Astrocyte (in vitro differentiated cells and primary cell): ENCODE results near the gene HOXA2. TPM values are rescaled to one million over a fixed set of nuclear protein-coding genes. Genes with fewer than 3 reads are reported as not detected.

Experiments
- DNase-seq: peaks from one replicate; pipeline ENCODE4 v3.0.0-alpha.2; 2010; ENCODE audit warnings: low read depth
- FAIRE-seq: peaks from 2 replicates; lab custom pipeline; 2011; peaks lifted over from hg19 to GRCh38; lab: Jason Lieb, UNC
- H2AFZ ChIP-seq: 2 replicates; pipeline ENCODE4 v1.6.0; 2012; ENCODE audit warnings: low read depth, low read length, inconsistent platforms
- H3K27ac ChIP-seq: 2 replicates; pipeline ENCODE4 v1.5.1; 2011; ENCODE audit warnings: low read depth, low read length, inconsistent platforms
- H3K27me3 ChIP-seq: 2 replicates; pipeline ENCODE4 v1.6.0; 2011; ENCODE audit warnings: low read length, inconsistent platforms; ENCODE audit not compliant: insufficient read depth
- H3K36me3 ChIP-seq: 2 replicates; pipeline ENCODE4 v1.5.1; 2011; ENCODE audit warnings: low read length, inconsistent platforms; ENCODE audit not compliant: insufficient read depth
- H3K4me1 ChIP-seq: 2 replicates; pipeline ENCODE4 v1.5.1; 2011; ENCODE audit warnings: low read length, inconsistent platforms; ENCODE audit not compliant: insufficient read depth
- H3K4me2 ChIP-seq: 2 replicates; pipeline ENCODE4 v1.6.0; 2012; ENCODE audit warnings: low read length, inconsistent platforms
- H3K4me3 ChIP-seq: 2 replicates; pipeline ENCODE4 v1.5.1; 2011; ENCODE audit warnings: low read depth, mild to moderate bottlenecking, low read length, inconsistent platforms; ENCODE audit not compliant: insufficient read depth
- H3K79me2 ChIP-seq: 2 replicates; pipeline ENCODE4 v1.6.0; 2012; ENCODE audit warnings: mild to moderate bottlenecking, low read length, inconsistent platforms; ENCODE audit not compliant: insufficient read depth
- H3K9ac ChIP-seq: 2 replicates; pipeline ENCODE4 v1.6.0; 2012; ENCODE audit warnings: mild to moderate bottlenecking, low read length, inconsistent platforms
- H3K9me3 ChIP-seq: 2 replicates; pipeline ENCODE4 v1.5.1; 2012; ENCODE audit warnings: low read depth, mild to moderate bottlenecking, low read length, inconsistent platforms; ENCODE audit not compliant: insufficient read depth
- H4K20me1 ChIP-seq: 2 replicates; pipeline ENCODE4 v1.6.0; 2012; ENCODE audit warnings: low read length, inconsistent platforms; ENCODE audit not compliant: insufficient read depth
- H3K27ac Mint-ChIP-seq: one replicate; pipeline ENCODE4 v1.8.0; 2021; ENCODE audit warnings: mild to moderate bottlenecking, mixed read lengths; ENCODE audit not compliant: unreplicated experiment
- H3K27me3 Mint-ChIP-seq: one replicate; pipeline ENCODE4 v1.8.0; 2021; ENCODE audit warnings: low read depth, mixed read lengths; ENCODE audit not compliant: unreplicated experiment
- H3K36me3 Mint-ChIP-seq: one replicate; pipeline ENCODE4 v1.8.0; 2021; ENCODE audit warnings: low read depth, mixed read lengths; ENCODE audit not compliant: unreplicated experiment
- H3K4me1 Mint-ChIP-seq: one replicate; pipeline ENCODE4 v1.8.0; 2021; ENCODE audit warnings: low read depth, mixed read lengths; ENCODE audit not compliant: unreplicated experiment
- H3K4me3 Mint-ChIP-seq: one replicate; pipeline ENCODE4 v1.8.0; 2021; ENCODE audit warnings: mild to moderate bottlenecking, moderate library complexity, mixed read lengths; ENCODE audit not compliant: unreplicated experiment
- H3K9me3 Mint-ChIP-seq: one replicate; pipeline ENCODE4 v1.8.0; 2021; ENCODE audit warnings: mild to moderate bottlenecking, mixed read lengths; ENCODE audit not compliant: unreplicated experiment
- EZH2 ChIP-seq: IDR thresholded peaks from 2 replicates; pipeline ENCODE4 v1.6.1; 2012; ENCODE audit warnings: mild to moderate bottlenecking, low read length, inconsistent platforms; ENCODE audit not compliant: insufficient read depth
- total RNA-seq: library from RNA; stranded (reverse); gene quantifications from 2 replicates; pipeline ENCODE4 v1.2.1, GENCODE V29; 2021
- TF ChIP-seq, protein P1 (sequence below): IDR thresholded peaks from 2 replicates; pipeline ENCODE4 v1.5.1; 2011; ENCODE audit warnings: low read depth, mild to moderate bottlenecking, inconsistent platforms, low read length, moderate library complexity; ENCODE audit not compliant: insufficient read depth

Gene HOXA2
- total RNA-seq, 1 donor from 2014 or later, result not detected

DNA sequence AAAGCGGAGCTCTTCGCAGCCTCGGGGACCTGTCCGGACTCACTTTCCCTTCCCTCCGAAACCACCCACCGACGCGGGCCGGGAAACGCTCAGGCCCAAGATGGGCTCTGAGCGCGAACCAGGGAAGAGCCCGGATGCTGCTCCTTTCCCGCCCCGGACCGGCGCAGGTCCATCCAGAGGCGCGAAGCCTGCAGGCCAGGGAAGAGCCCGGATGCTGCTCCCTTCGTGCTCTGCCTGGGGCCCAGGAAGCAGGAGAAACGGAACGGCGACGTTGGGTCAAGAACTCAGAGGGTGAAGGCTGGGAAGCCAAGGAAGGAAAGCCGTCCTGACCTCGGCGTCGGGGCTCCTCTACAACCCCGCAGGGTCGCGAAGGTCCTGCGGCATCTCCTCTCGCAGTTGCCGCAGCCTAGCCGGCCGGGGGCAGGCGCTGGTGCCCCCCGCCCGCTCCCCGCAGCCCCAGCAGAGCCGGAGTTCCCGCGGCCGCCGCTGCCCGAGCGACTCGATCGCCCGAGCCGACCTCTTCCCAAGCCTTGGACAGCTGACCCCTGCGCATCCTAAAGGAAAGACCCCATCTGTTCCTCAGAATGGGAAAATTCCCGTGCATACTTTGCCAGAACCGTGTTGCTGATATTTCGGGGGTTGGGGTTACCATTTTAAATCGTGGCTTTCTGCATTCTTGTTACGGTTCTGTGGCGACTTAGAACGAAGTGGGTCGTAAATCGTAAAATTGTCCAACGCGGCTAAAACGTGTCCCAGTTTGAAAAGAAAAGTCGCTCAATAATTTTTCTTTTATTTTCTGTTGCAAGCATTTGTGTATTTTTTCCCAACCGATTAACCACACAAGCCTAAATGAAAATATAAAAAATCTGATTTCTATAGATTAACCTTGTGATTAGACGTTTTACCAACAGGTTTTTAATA lies 14.2 kb downstream of the HOXA2 start:
- no peak for DNase-seq
- H3K9me3 ChIP-seq, result no peaks in the 10 kb centered on the region
- H4K20me1 ChIP-seq, result no peaks in the 10 kb centered on the region
- H3K4me3 Mint-ChIP-seq, result no peak overlapping the region
- FAIRE-seq, result no peak
- no peaks in the 10 kb centered on the region for H3K4me1 Mint-ChIP-seq
- peaks cover 15% of the 10 kb centered on the region for H3K9me3 Mint-ChIP-seq
- H3K4me2 ChIP-seq, result peak overlapping the region; percentile 41
- H3K79me2 ChIP-seq, result no peaks in the 10 kb centered on the region
- H3K27ac Mint-ChIP-seq, result no peak overlapping the region
- no peak overlapping the region for H3K9ac ChIP-seq
- peak overlapping the region; percentile 50 for H2AFZ ChIP-seq
- no peaks in the 10 kb centered on the region for H3K36me3 ChIP-seq
- TF ChIP-seq EZH2, result peak; percentile 40
- TF ChIP-seq, protein P1, sequence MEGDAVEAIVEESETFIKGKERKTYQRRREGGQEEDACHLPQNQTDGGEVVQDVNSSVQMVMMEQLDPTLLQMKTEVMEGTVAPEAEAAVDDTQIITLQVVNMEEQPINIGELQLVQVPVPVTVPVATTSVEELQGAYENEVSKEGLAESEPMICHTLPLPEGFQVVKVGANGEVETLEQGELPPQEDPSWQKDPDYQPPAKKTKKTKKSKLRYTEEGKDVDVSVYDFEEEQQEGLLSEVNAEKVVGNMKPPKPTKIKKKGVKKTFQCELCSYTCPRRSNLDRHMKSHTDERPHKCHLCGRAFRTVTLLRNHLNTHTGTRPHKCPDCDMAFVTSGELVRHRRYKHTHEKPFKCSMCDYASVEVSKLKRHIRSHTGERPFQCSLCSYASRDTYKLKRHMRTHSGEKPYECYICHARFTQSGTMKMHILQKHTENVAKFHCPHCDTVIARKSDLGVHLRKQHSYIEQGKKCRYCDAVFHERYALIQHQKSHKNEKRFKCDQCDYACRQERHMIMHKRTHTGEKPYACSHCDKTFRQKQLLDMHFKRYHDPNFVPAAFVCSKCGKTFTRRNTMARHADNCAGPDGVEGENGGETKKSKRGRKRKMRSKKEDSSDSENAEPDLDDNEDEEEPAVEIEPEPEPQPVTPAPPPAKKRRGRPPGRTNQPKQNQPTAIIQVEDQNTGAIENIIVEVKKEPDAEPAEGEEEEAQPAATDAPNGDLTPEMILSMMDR, result no peak
- H3K4me1 ChIP-seq, result no peaks in the 10 kb centered on the region
- H3K36me3 Mint-ChIP-seq, result no peaks in the 10 kb centered on the region
- H3K4me3 ChIP-seq, result no peak overlapping the region
- H3K27me3 ChIP-seq, result peaks cover 55% of the 10 kb centered on the region
- H3K27me3 Mint-ChIP-seq, result peaks cover 82% of the 10 kb centered on the region
- H3K27ac ChIP-seq, result no peak overlapping the region

DNA sequence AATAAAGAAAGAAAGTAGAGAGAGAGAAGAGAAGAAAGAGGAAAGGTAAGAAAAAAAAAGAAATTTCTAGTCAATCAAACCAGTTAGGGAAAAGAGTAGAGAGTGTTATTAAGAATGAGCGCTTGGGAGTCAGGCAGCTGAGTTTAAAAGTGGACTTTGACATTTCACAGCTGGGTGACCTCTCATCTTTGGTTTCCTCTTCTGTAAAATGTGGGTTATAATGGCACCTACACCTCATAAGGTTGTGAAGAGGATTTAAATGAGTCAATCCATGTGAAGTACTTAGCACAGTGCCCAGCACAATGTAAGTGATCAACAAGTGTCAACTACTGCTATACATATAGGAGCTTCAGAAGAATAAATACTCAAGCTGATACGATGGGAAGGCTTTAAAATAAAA lies 18.8 kb downstream of the HOXA2 start:
- TF ChIP-seq, protein P1, result no peak
- TF ChIP-seq EZH2, result no peak
- H3K9me3 Mint-ChIP-seq, result peaks cover 11% of the 10 kb centered on the region
- no peak overlapping the region for H3K4me2 ChIP-seq

DNA sequence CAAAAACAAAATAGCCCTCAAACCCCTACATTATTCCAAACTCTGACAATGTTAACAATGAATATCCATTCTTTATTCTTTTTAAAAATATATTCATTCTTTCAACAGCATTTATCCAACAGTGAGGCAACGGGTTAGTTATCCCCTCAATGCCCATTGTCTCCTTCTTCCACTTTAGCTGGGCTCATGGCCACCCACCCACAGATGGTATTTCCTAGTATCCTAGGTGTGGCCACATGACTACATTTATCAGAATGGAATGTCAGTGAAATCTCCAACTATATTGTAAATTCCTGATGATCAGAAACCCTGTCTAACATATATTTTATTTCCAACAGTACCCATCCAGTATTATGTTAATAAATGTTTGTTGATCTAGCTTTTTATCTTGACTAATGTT lies 20.3 kb downstream of the HOXA2 start:
- Mint-ChIP-seq H3K4me1 (peaks cover 8% of the 10 kb centered on the region), H3K27me3 (peaks cover 28% of the 10 kb centered on the region), H3K4me3 (no peak overlapping the region), H3K27ac (no peak overlapping the region), H3K9me3 (peaks cover 2% of the 10 kb centered on the region), H3K36me3 (no peaks in the 10 kb centered on the region)
- Histone ChIP-seq H3K4me2 (no peak overlapping the region), H3K36me3 (no peaks in the 10 kb centered on the region), H3K4me1 (no peaks in the 10 kb centered on the region), H3K9me3 (no peaks in the 10 kb centered on the region), H3K4me3 (no peak overlapping the region), H3K27me3 (no peaks in the 10 kb centered on the region), H3K79me2 (no peaks in the 10 kb centered on the region), H3K9ac (no peak overlapping the region), H4K20me1 (no peaks in the 10 kb centered on the region), H3K27ac (no peak overlapping the region), H2AFZ (no peak overlapping the region)
- DNase-seq (no peak), FAIRE-seq (no peak)
- TF ChIP-seq, protein P1, result no peak
- TF ChIP-seq EZH2, result no peak

More for the DNA sequence above, 18.8 kb downstream of the HOXA2 start:
- H3K4me1 Mint-ChIP-seq, result peaks cover 8% of the 10 kb centered on the region
- no peaks in the 10 kb centered on the region for H3K36me3 Mint-ChIP-seq
- DNase-seq, result no peak
- Histone ChIP-seq H3K9ac (no peak overlapping the region), H3K9me3 (no peaks in the 10 kb centered on the region), H3K36me3 (no peaks in the 10 kb centered on the region), H4K20me1 (no peaks in the 10 kb centered on the region), H3K4me3 (no peak overlapping the region), H3K4me1 (no peaks in the 10 kb centered on the region), H2AFZ (no peak overlapping the region), H3K79me2 (no peaks in the 10 kb centered on the region), H3K27me3 (peaks cover 14% of the 10 kb centered on the region), H3K27ac (no peak overlapping the region)
- no peak overlapping the region for H3K27ac Mint-ChIP-seq
- H3K4me3 Mint-ChIP-seq, result no peak overlapping the region
- peaks cover 40% of the 10 kb centered on the region for H3K27me3 Mint-ChIP-seq
- no peak for FAIRE-seq
